ENCODE data around the gene CBX5.
A peak's percentile ranks its signal among the peaks of the same experiment; 100 is the strongest.
"Not testable (repeated sequence)": the region's sequence is repeated elsewhere in the genome, so short reads cannot be mapped to it uniquely, and the experiment has no call there.

CBX5 gene

GRCh38 chr12:54292083-54292930, 12.4 kb upstream of the CBX5 start:
- no peak overlapping the region for H3K4me3 ChIP-seq (ENCODE audit: low read depth, low read length)
- in situ Hi-C loops (cut with HindIII; ENCODE audit: low sequenced_read_pairs), result no loop called here
- no peak for DNase-seq (ENCODE audit: low read depth, low spot score)
- TF ChIP-seq CTCF (IDR thresholded peaks at IDR 0.05; ENCODE audit: low read depth, low read length), result no peak

GRCh38 chr12:54287261-54288157, 7.6 kb upstream of the CBX5 start:
- TF ChIP-seq CTCF (IDR thresholded peaks at IDR 0.05; ENCODE audit: low read depth, low read length), result no peak
- in situ Hi-C loops (cut with HindIII; ENCODE audit: low sequenced_read_pairs), result no loop called here
- H3K4me3 ChIP-seq (ENCODE audit: low read depth, low read length), result no peak overlapping the region
- no peak for DNase-seq (ENCODE audit: low read depth, low spot score)

GRCh38 chr12:54286042-54287030, 6.4 kb upstream of the CBX5 start:
- DNase-seq (ENCODE audit: low read depth, low spot score), result no peak
- no peak overlapping the region for H3K4me3 ChIP-seq (ENCODE audit: low read depth, low read length)
- TF ChIP-seq CTCF (IDR thresholded peaks at IDR 0.05; ENCODE audit: low read depth, low read length), result no peak
- in situ Hi-C loops (cut with HindIII; ENCODE audit: low sequenced_read_pairs), result no loop called here

GRCh38 chr12:54285150-54286041, 5.5 kb upstream of the CBX5 start:
- no peak for DNase-seq (ENCODE audit: low read depth, low spot score)
- no peak overlapping the region for H3K4me3 ChIP-seq (ENCODE audit: low read depth, low read length)
- TF ChIP-seq CTCF (IDR thresholded peaks at IDR 0.05; ENCODE audit: low read depth, low read length), result peak; percentile 45
- in situ Hi-C loops (cut with HindIII; ENCODE audit: low sequenced_read_pairs), result no loop called here

- in situ Hi-C loops (cut with HindIII; ENCODE audit: low sequenced_read_pairs), result not testable (repeated sequence)
These were observed 4.3 kb upstream of the CBX5 start for GRCh38 chr12:54284070-54284780.

More at GRCh38 chr12:54284070-54284780, 4.3 kb upstream of the CBX5 start:
- H3K4me3 ChIP-seq (ENCODE audit: low read depth, low read length), result peak overlapping the region; percentile 97
- not testable (repeated sequence) for DNase-seq (ENCODE audit: low read depth, low spot score)
